Right lobe of liver (tissue), 6 donors: Measurements from ENCODE around the gene DEPDC5. TPM values are rescaled to one million over a fixed set of nuclear protein-coding genes. Genes with fewer than 3 reads are reported as not detected.

Source experiments
- ATAC-seq, 4 donors: fragments of 200-7000 bp; cut with Tn5 transposase; one replicate each; pipeline ENCODE4 v1.9.1; 2020; ENCODE audit warnings: mild to moderate bottlenecking in 4 of 4, moderate library complexity in 4 of 4
- DNase-seq, 3 donors: peaks; one replicate each; pipeline ENCODE4 v3.0.0-alpha.2; 2020
- H3K27ac ChIP-seq, 3 donors: fragments of 200-600 bp; one replicate each; pipeline ENCODE4 v1.8.0; 2022
- H3K27me3 ChIP-seq, 2 donors: fragments of 200-600 bp; one replicate each; pipeline ENCODE4 v1.8.0; 2022
- H3K36me3 ChIP-seq, 4 donors: fragments of 200-600 bp; sonication (generic) in 1 of 4; one replicate each; pipeline versions ENCODE4 v1.5.1 to v1.8.0; 2017 to 2022; ENCODE audit warnings: control low read depth in 1 of 4
- H3K4me1 ChIP-seq, 4 donors: fragments of 200-600 bp; sonication (generic) in 1 of 4; one replicate each; pipeline versions ENCODE4 v1.5.1 to v1.8.0; 2017 to 2022; ENCODE audit warnings: control low read depth in 1 of 4
- H3K4me3 ChIP-seq, 3 donors: fragments of 200-600 bp; one replicate each; pipeline ENCODE4 v1.8.0; 2022
- H3K9me3 ChIP-seq, 4 donors: fragments of 200-600 bp; sonication (generic) in 1 of 4; one replicate each; pipeline versions ENCODE4 v1.5.1 to v1.8.0; 2017 to 2022; ENCODE audit warnings: control low read depth in 1 of 4
- CTCF ChIP-seq, 4 donors: fragments of 200-600 bp in 3 of 4; fragments of 450-650 bp in 1 of 4; IDR thresholded peaks; one replicate each; pipeline versions ENCODE4 v1.5.1 to v1.8.0; 2016 to 2022; ENCODE audit warnings: antibody characterized with exemption in 4 of 4, mild to moderate bottlenecking in 2 of 4
- POLR2A ChIP-seq: fragments of 450-650 bp; IDR thresholded peaks from one replicate; pipeline ENCODE4 v1.6.1; 2017; ENCODE audit warnings: antibody characterized with exemption, mild to moderate bottlenecking
- WGBS: methylation state at CpG from one replicate; pipeline ENCODE4 v1.1.6; 2018; ENCODE audit warnings: low coverage, low lambda C conversion rate; ENCODE audit not compliant: insufficient coverage; ENCODE audit errors: missing lambda C conversion rate; 5-methylcytosine and 5-hydroxymethylcytosine counted together
- intact Hi-C, 2 donors: fragments of 100-400 bp; cut with DNase I; formaldehyde crosslinking; loops; one replicate each; pipeline versions ENCODE4 v1.11.2 to v1.14.1; 2022
- total RNA-seq, 6 experiments: library from RNA; depleted of rRNA in 2 of 6; stranded (reverse); fragments of >200 nt in 2 of 6; fragmentation: NEBNext Ultra II Directional in 3 of 6; extraction: Animal tissue kit (Norgen Biotek cat#: 25700) in 3 of 6; gene quantifications; one replicate each; pipeline versions ENCODE4 v1.1.0 to v1.2.4, GENCODE V29; 2016 to 2023
- donor health status: DM: no; HTN: yes; CAD: no.
- donor health status: DM: no; HTN: no; CAD: no.
- donor health status: DM: no; HTN: no; CAD: no.
- donor health status: DM: no; HTN: yes; CAD: no.
- donor health status: DM: no; HTN: yes; CAD: no.

DEPDC5 gene
- total RNA-seq, 6 experiments from 2014 or later, result 9.1 to 22.9 (median 14.6) TPM

- TF ChIP-seq CTCF (IDR thresholded peaks at IDR 0.05) (no peak), POLR2A (no peak)
- H3K27ac ChIP-seq, result no peak overlapping the region
- ATAC-seq (no peak), DNase-seq (no peak)
- no peaks in the 10 kb centered on the region for H3K27me3 ChIP-seq
- H3K4me3 ChIP-seq, result no peak overlapping the region
- WGBS, result 59% methylated on average over 3 of the region's 4 CpGs
- H3K36me3 ChIP-seq, result no peaks in the 10 kb centered on the region
- H3K4me1 ChIP-seq, result no peaks in the 10 kb centered on the region
- no peaks in the 10 kb centered on the region for H3K9me3 ChIP-seq
- intact Hi-C loops, result no loop called here
These were observed 182.3 kb downstream of the DEPDC5 start for GRCh38 chr22:31935961-31936635.

GRCh38 chr22:31937341-31937740 is 183.5 kb downstream of the DEPDC5 start:
- no peak for DNase-seq

GRCh38 chr22:31938296-31938695 is 184.5 kb downstream of the DEPDC5 start:
- H3K4me1 ChIP-seq, result no peaks in the 10 kb centered on the region
- no peak for TF ChIP-seq POLR2A
- no peak for TF ChIP-seq CTCF (IDR thresholded peaks at IDR 0.05)
- ATAC-seq (no peak), DNase-seq (no peak)
- WGBS, result 74% methylated on average over 4 of the region's 8 CpGs
- intact Hi-C loops, result no loop called here
- H3K27ac ChIP-seq, result no peak overlapping the region
- H3K27me3 ChIP-seq, result no peaks in the 10 kb centered on the region
- no peaks in the 10 kb centered on the region for H3K36me3 ChIP-seq
- no peaks in the 10 kb centered on the region for H3K9me3 ChIP-seq
- no peak overlapping the region for H3K4me3 ChIP-seq

More at GRCh38 chr22:31937341-31937740, 183.5 kb downstream of the DEPDC5 start:
- no peak for TF ChIP-seq POLR2A
- no peak for TF ChIP-seq CTCF (IDR thresholded peaks at IDR 0.05)
- no peaks in the 10 kb centered on the region for H3K27me3 ChIP-seq
- H3K4me1 ChIP-seq, result no peaks in the 10 kb centered on the region
- no peaks in the 10 kb centered on the region for H3K36me3 ChIP-seq
- H3K27ac ChIP-seq, result no peak overlapping the region
- ATAC-seq, result no peak
- intact Hi-C loops, result no loop called here
- H3K9me3 ChIP-seq, result no peaks in the 10 kb centered on the region
- WGBS, result 63% methylated on average over 2 of the region's 3 CpGs
- H3K4me3 ChIP-seq, result no peak overlapping the region

- no peak overlapping the region for H3K4me3 ChIP-seq
- TF ChIP-seq POLR2A (no peak), CTCF (IDR thresholded peaks at IDR 0.05) (no peak)
- no peak for ATAC-seq
- no peaks in the 10 kb centered on the region for H3K36me3 ChIP-seq
- H3K9me3 ChIP-seq, result no peaks in the 10 kb centered on the region
- H3K4me1 ChIP-seq, result no peaks in the 10 kb centered on the region
- WGBS, result 23% methylated on average over 2 of the region's 9 CpGs
- intact Hi-C loops, result no loop called here
- H3K27ac ChIP-seq, result no peak overlapping the region
- H3K27me3 ChIP-seq, result no peaks in the 10 kb centered on the region
- peak in 1 of 3 donors; percentile 6 for DNase-seq
These were observed 186.7 kb downstream of the DEPDC5 start for GRCh38 chr22:31940506-31940905.
